Measurements from ENCODE around the gene FMO2.

Gene FMO2

GRCh38 chr1:171173069-171173468 lies 12.0 kb upstream of the FMO2 start:
- in situ Hi-C loops (cut with HindIII; ENCODE audit: low sequenced_read_pairs): loop anchor here (5.0 kb wide), 2 partner anchors 76 to 89 kb away; no protein-coding TSS in a partner anchor

- in situ Hi-C loops (cut with HindIII; ENCODE audit: low sequenced_read_pairs): loop anchor here (5.0 kb wide), 2 partner anchors 77 to 88 kb away; no protein-coding TSS in a partner anchor
These were observed 10.4 kb upstream of the FMO2 start for GRCh38 chr1:171174560-171175294.

- in situ Hi-C loops (cut with HindIII; ENCODE audit: low sequenced_read_pairs): no loop called here
These were observed 7.8 kb upstream of the FMO2 start for GRCh38 chr1:171177261-171177660.

GRCh38 chr1:171179318-171180227 lies 5.5 kb upstream of the FMO2 start:
- in situ Hi-C loops (cut with HindIII; ENCODE audit: low sequenced_read_pairs): no loop called here

GRCh38 chr1:171180670-171181069 lies 4.4 kb upstream of the FMO2 start:
- in situ Hi-C loops (cut with HindIII; ENCODE audit: low sequenced_read_pairs): no loop called here

GRCh38 chr1:171188388-171189266 lies 3.5 kb downstream of the FMO2 start:
- in situ Hi-C loops (cut with HindIII; ENCODE audit: low sequenced_read_pairs): no loop called here

GRCh38 chr1:171191992-171192391 lies 6.9 kb downstream of the FMO2 start:
- in situ Hi-C loops (cut with HindIII; ENCODE audit: low sequenced_read_pairs): no loop called here

GRCh38 chr1:171195767-171196166 lies 10.7 kb downstream of the FMO2 start:
- in situ Hi-C loops (cut with HindIII; ENCODE audit: low sequenced_read_pairs): no loop called here

- in situ Hi-C loops (cut with HindIII; ENCODE audit: low sequenced_read_pairs): no loop called here
These were observed 11.3 kb downstream of the FMO2 start for GRCh38 chr1:171196351-171196750.

- in situ Hi-C loops (cut with HindIII; ENCODE audit: low sequenced_read_pairs): no loop called here
These were observed 13.0 kb downstream of the FMO2 start for GRCh38 chr1:171198081-171198480.

GRCh38 chr1:171204296-171204695 lies 19.2 kb downstream of the FMO2 start:
- in situ Hi-C loops (cut with HindIII; ENCODE audit: low sequenced_read_pairs): no loop called here

- in situ Hi-C loops (cut with HindIII; ENCODE audit: low sequenced_read_pairs): no loop called here
These were observed 21.3 kb downstream of the FMO2 start for GRCh38 chr1:171206204-171206977.

GRCh38 chr1:171206978-171207355 lies 21.9 kb downstream of the FMO2 start:
- in situ Hi-C loops (cut with HindIII; ENCODE audit: low sequenced_read_pairs): no loop called here

- in situ Hi-C loops (cut with HindIII; ENCODE audit: low sequenced_read_pairs): no loop called here
These were observed 22.3 kb downstream of the FMO2 start for GRCh38 chr1:171207377-171207776.

GRCh38 chr1:171210355-171210754 lies 25.3 kb downstream of the FMO2 start:
- in situ Hi-C loops (cut with HindIII; ENCODE audit: low sequenced_read_pairs): no loop called here

GRCh38 chr1:171212607-171213351 lies 27.7 kb downstream of the FMO2 start:
- in situ Hi-C loops (cut with HindIII; ENCODE audit: low sequenced_read_pairs): no loop called here

GRCh38 chr1:171213559-171214454 lies 28.7 kb downstream of the FMO2 start:
- in situ Hi-C loops (cut with HindIII; ENCODE audit: low sequenced_read_pairs): no loop called here

GRCh38 chr1:171217658-171218443 lies 32.8 kb downstream of the FMO2 start:
- in situ Hi-C loops (cut with HindIII; ENCODE audit: low sequenced_read_pairs): no loop called here

All from endothelial cell of hepatic sinusoid (primary cell).